GM19025 (cell line): ENCODE data around the gene ACSL4.
"Not testable (repeated sequence)": the region's sequence is repeated elsewhere in the genome, so short reads cannot be mapped to it uniquely, and the experiment has no call there.

Experiments
- ATAC-seq: cut with Tn5 transposase; IDR thresholded peaks from one replicate; pipeline ENCODE4 v1.9.1; 2021; ENCODE audit warnings: mild to moderate bottlenecking, low read depth, moderate library complexity; ENCODE audit not compliant: unreplicated experiment

The ACSL4 gene

DNA sequence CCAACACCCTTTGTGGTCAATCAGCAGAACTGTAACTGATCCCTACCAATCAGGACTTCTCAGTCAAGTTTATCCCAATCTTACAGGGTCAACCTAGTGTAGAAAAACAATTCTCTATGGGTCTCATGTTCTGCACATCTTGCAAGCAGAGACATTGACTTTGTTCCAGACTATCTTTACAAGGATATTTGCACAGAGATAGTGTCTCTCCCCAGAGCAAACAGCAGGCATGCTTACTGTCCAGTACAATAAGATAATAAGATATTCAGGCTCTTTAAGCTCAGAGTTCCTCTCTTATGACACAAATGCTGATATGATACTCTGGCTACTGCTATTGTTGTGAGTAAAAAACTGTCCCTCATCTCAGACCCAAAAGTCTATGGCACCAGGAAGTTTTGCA, 53.2 kb downstream of the ACSL4 start:
- no peak for ATAC-seq

- no peak for ATAC-seq
Observed at GRCh38 chrX:109672239-109672638, 60.8 kb downstream of the ACSL4 start.

DNA sequence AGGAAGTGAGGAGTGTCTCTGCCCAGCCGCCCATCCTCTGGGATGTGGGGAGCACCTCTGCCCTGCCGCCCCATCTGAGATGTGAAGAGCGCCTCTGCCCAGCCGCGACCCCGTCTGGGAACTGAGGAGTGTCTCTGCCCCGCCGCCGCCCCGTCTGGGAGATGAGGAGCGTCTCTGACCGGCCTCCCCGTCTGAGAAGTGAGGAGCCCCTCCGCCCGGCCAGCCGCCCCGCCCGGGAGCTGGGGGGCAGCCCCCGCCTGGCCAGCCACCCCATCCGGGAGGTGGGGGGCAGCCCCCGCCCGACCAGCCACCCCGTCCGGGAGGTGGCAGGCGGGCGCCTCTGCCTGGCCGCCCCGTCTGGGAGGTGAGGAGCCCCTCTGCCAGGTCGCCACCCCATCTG, 61.9 kb downstream of the ACSL4 start:
- ATAC-seq = not testable (repeated sequence)

DNA sequence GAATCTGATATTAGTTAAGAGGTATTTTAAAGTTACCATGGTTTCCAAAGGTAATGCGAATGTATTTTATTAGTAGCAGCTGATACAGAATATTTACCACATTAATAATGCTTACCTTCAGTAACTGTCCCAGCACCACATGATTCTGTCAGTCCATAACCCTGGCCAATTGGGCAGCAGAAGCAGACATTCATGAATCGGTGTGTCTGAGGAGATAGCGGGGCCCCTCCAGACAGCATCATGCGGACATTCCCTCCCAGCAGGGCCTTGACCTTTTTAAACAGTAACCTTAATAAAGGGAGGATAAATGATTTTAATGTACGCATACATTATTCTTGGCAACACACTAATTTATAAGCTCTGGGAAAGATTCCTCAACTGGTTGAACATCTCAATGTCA, 65.1 kb downstream of the ACSL4 start:
- ATAC-seq = no peak

DNA sequence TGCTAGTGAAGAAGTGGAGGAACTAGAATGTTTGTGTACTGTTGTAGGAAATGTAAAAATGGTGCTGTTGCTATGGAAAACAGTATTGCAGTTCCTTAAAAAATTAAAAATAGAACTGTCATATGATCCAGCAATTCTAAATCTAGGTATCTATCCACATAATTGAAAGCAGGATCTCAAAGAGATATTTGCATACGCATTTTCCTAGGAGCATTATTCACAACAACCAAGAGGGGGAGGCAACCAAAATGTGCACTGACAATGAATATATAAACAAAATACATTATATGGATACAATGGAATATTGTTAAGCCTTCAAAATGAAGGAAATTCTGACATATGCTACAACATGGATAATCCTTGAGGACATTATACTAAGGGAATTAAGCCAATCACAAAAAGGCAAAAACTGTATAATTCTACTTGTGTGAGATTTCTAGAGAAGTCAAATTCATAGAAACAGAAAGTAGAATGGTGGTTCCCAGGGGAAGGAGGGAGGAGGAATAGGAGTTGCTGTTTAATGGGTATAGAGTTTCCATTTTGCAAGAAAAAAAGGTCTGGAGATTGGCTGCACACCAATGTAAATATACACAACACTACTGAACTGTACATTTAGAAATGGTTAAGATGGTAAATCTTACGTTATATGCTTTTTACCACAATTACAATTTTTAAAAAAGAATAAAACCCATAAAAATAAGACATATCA, 72.5 kb downstream of the ACSL4 start:
- no peak for ATAC-seq

DNA sequence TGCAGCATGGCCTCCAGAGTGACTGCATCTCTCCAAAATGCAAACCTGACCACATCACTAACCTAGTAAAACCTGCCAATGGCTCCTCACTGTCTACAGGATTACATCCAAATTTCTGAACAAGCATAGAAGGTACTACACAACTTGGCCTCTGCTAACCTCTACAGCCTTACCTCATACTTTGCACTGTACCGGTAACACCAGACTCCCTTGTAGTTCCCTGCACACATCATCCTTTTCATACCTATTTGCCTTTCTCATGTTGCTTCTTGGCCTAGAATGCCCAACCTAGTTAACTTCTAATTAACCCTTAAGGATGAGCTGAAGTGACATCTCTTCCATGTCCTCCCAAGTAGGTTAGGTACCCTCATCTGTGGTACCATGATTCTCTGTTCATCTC, 74.7 kb downstream of the ACSL4 start:
- ATAC-seq = no peak

DNA sequence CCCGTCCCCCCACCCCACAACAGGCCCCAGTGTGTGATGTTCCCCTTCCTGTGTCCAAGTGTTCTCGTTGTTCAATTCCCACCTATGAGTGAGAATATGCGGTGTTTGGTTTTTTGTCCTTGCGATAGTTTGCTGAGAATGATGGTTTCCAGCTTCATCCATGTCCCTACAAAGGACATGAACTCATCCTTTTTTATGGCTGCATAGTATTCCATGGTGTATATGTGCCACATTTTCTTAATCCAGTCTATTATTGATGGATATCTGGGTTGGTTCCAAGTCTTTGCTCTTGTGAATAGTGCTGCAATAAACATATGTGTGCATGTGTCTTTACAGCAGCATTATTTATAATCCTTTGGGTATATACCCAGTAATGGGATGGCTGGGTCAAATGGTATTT, 75.7 kb downstream of the ACSL4 start:
- ATAC-seq = not testable (repeated sequence)

GRCh38 chrX:109656774-109657173, 76.3 kb downstream of the ACSL4 start:
- no peak for ATAC-seq

- no peak for ATAC-seq
Observed at GRCh38 chrX:109655502-109656201, 77.4 kb downstream of the ACSL4 start.

- no peak for ATAC-seq
Observed at GRCh38 chrX:109654516-109655109, 78.4 kb downstream of the ACSL4 start.

DNA sequence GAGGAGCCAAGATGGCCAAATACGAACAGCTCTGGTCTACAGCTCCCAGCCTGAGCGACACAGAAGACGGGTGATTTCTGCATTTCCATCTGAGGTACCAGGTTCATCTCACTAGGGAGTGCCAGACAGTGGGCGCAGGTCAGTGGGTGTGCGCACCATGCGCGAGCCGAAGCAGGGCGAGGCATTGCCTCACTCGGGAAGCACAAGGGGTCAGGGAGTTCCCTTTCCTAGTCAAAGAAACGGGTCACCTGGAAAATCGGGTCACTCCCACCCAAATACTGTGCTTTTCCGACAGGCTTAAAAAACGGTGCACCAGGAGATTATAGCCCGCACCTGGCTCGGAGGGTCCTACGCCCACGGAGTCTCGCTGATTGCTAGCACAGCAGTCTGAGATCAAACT, 88.4 kb downstream of the ACSL4 start:
- not testable (repeated sequence) for ATAC-seq

- ATAC-seq = no peak
Observed at GRCh38 chrX:109643687-109644086, 89.4 kb downstream of the ACSL4 start.

DNA sequence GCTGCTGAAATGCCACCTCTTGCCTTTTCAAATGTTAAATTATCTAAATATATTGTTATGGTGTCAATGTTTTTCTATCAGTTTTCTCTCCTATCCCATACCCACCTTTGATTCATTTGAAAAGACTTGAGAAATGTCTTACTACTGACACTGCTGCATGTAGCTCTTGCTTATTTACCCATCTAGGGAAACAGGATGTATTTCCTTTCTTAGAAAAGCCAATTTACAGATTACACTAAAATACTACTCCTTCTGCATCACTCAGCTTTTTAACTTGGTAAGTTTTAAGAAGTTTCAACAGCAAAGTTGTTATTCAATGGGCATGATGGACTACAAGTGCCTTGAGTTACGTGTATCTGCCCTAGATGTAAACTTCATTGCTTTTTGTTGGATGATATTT, 94.9 kb downstream of the ACSL4 start:
- ATAC-seq = no peak

DNA sequence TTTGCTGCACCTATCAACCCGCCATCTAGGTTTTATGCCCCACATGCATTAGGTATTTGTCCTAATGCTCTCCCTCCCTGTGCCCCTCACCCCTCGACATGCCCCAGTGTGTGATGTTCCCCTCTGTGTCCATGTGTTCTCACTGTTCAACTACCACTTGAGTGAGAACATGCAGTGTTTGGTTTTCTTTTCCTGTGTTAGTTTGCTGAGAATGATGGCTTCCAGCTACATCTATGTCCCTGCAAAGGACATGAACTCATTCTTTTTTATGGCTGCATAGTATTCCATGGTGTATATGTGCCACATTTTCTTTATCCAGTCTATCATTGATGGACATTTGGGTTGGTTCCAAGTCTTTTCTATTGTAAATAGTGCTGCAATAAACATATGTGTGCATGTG, 95.6 kb downstream of the ACSL4 start:
- ATAC-seq = not testable (repeated sequence)

- no peak for ATAC-seq
Observed at GRCh38 chrX:109635146-109635545, 97.9 kb downstream of the ACSL4 start.

DNA sequence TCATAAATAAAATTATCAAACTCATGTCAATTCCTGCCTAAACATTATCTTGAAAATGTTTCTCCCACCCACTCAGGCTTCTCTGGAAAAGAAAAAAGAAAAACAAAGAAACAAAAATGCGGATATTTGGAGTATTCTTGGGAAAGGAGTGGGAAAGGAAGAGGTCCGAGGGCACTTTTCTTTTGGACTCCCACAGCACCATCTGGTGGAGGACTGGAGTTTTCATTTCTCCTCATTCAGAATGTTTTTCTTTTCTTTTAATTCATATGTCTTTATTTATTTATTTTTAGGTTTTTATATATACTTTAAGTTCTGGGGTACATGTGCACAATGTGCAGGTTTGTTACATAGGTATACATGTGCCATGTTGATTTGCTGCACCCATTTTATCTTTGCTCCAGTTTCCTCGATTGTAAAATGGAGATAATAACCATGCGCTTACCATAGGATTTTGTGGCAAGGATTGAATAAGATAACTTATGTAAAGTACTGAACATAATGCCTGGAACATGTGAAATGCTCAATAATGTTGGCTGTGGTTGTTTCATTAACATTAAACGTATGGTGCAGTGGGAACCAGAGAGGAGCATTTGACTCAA, 100.1 kb downstream of the ACSL4 start:
- no peak for ATAC-seq

DNA sequence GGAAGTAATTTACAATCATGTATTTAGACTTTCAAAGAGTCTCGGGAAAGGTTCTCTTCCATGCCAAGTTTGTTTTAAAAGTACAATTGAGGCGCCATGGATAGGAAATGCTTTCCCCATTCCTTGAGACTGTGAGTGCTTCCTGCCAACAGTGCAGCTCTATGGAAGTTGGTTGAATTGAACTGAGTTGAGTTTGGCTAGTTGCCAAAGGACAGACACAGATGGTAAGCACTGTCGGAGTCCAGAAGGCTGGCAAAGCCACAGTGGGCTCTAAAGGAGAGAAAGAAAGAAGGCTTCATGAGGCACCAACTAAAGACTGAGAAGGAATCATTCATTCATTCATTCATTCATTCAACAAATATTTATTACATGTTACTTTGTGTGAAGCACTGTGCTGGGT, 103.7 kb downstream of the ACSL4 start:
- no peak for ATAC-seq

DNA sequence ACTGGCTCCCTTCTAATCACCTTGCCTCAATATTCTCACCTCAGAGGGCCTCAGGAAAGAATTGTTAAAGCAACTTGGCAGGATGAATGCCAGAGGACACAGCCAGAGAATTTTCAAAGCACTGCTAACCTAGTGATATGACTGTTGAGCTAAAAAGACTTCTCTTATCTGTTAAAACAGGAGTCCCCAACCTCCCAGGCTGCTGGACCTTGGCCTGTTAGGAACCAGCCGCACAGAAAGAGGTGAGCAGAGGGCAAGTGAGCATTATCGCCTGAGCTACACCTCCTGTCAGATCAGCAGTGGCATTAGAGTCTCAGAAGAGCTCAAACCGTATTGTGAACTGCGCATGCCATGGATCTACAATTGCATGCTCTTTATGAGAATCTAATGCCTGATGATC, 106.4 kb downstream of the ACSL4 start:
- ATAC-seq = no peak

DNA sequence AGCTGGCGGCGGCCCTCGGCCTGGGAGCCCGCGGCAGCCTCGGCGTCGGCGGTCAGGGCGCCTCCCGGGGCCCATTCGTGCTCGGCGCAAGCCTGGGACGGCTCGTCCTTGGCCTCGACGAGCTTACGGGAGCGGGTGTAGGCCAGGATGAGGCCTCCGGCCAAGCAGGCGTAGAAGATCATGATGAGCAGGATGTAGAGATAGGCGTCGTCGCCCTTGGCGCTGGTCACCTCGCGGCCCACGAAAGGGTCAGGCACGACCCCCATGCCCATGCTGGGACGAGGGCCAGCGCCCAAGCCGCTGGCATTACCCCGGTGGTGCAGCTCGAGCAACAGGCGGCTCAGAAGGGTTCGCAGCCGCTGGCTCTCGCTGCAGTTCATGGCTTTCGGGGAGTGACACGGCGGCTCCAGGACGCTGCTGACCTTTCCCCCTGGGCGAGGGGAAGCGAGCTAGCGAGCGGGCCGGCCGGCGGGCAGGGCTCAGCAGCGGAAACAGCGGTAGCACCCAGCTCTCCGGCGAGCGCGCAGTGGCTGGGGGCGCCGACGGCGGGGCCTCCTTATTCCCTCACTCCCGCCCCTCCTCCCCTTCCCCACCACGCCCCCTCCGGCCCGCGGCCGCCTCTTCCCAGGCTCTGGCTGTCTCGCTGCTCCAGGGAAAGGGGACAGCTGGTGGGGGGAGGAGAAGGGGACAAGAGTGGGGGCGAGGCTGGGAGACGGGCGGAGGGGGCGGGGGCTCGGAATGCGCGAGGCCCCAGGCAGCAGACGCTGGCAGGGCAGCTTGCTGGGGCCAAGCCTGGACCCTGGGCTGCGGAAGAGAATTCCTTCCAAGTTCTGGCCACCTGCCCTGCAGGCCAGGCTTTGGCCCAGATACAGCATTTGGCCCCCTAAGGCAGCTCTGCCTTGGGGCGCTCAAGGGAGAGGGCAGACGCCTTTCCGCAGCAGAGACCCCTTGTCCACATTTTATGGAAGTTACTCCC, 108.1 kb downstream of the ACSL4 start, which contains the start of gene KCNE5:
Gene KCNE5 (minus strand): TSS at position 532 of the 976 bp plus-strand sequence. CDS start 152 bp downstream, at position 380.
- no peak for ATAC-seq

- no peak for ATAC-seq
Observed at GRCh38 chrX:109623997-109624396, 109.1 kb downstream of the ACSL4 start.
